Neuronal stem cell (in vitro differentiated cells): ENCODE results near the gene PLXNA3.

ENCODE experiments used
- DNase-seq: peaks from one replicate; pipeline ENCODE4 v3.0.0-alpha.2; 2013; ENCODE audit warnings: low spot score
- H2AFZ ChIP-seq: one replicate; pipeline ENCODE4 v1.6.1; 2013; ENCODE audit warnings: mild to moderate bottlenecking, low read length, inconsistent platforms
- H2AK5ac ChIP-seq: 2 replicates; pipeline ENCODE4 v1.6.1; 2013; ENCODE audit warnings: low read depth, mild to moderate bottlenecking, inconsistent platforms, low read length, moderate library complexity, mixed read lengths
- H2BK120ac ChIP-seq: 2 replicates; pipeline ENCODE4 v1.6.1; 2013; ENCODE audit warnings: low read depth, mild to moderate bottlenecking, inconsistent platforms, low read length, moderate library complexity, mixed read lengths
- H2BK12ac ChIP-seq: one replicate; pipeline ENCODE4 v1.6.1; 2013; ENCODE audit warnings: low read length, inconsistent platforms
- H2BK15ac ChIP-seq: 2 replicates; pipeline ENCODE4 v1.6.1; 2013; ENCODE audit warnings: mild to moderate bottlenecking, low read length, inconsistent platforms, mixed read lengths
- H2BK5ac ChIP-seq: one replicate; pipeline ENCODE4 v1.6.1; 2013; ENCODE audit warnings: inconsistent platforms, mild to moderate bottlenecking, low read length, moderate library complexity
- H3K14ac ChIP-seq: one replicate; pipeline ENCODE4 v1.6.1; 2013; ENCODE audit warnings: low read length, inconsistent platforms
- H3K18ac ChIP-seq: 2 replicates; pipeline ENCODE4 v1.6.1; 2013; ENCODE audit warnings: low read length, inconsistent platforms
- H3K23ac ChIP-seq: 2 replicates; pipeline ENCODE4 v1.6.1; 2013; ENCODE audit warnings: low read depth, mild to moderate bottlenecking, mixed read lengths, low read length, inconsistent platforms; ENCODE audit not compliant: poor library complexity
- H3K27ac ChIP-seq: replicated peaks from 3 replicates; pipeline ENCODE4 v1.5.1; 2013; ENCODE audit warnings: low read length, inconsistent platforms
- H3K27me3 ChIP-seq, 3 experiments: 2 replicates each; pipeline ENCODE4 v1.6.1; 2013; ENCODE audit warnings: low read length in 3 of 3, mild to moderate bottlenecking in 2 of 3, inconsistent platforms in 1 of 3, low read depth in 1 of 3, mixed read lengths in 1 of 3, moderate library complexity in 1 of 3; ENCODE audit not compliant: control insufficient read depth in 3 of 3, insufficient read depth in 3 of 3
- H3K36me3 ChIP-seq, 2 donors: replicated peaks in 1 of 2; 2 replicates each; pipeline ENCODE4 v1.6.1; 2013; ENCODE audit warnings: low read length in 2 of 2; ENCODE audit not compliant: control insufficient read depth in 2 of 2, insufficient read depth in 2 of 2
- H3K4ac ChIP-seq: 2 replicates; pipeline ENCODE4 v1.6.1; 2013; ENCODE audit warnings: inconsistent platforms, mild to moderate bottlenecking, low read length, moderate library complexity
- H3K4me1 ChIP-seq, 2 donors: 1 replicate in 1 of 2; 2 replicates in 1 of 2; pipeline ENCODE4 v1.6.1; 2013; ENCODE audit warnings: low read length in 2 of 2, low read depth in 1 of 2; ENCODE audit not compliant: control insufficient read depth in 2 of 2, insufficient read depth in 1 of 2
- H3K4me2 ChIP-seq: one replicate; pipeline ENCODE4 v1.6.1; 2013; ENCODE audit warnings: mild to moderate bottlenecking, low read length, inconsistent platforms; ENCODE audit not compliant: insufficient read depth, poor library complexity, severe bottlenecking
- H3K4me3 ChIP-seq, 2 donors: 2 replicates each; pipeline ENCODE4 v1.5.1; 2013; ENCODE audit warnings: low read length in 2 of 2, mild to moderate bottlenecking in 2 of 2, inconsistent platforms in 1 of 2, moderate library complexity in 1 of 2
- H3K79me1 ChIP-seq: one replicate; pipeline ENCODE4 v1.6.1; 2013; ENCODE audit warnings: low read depth, mild to moderate bottlenecking, inconsistent platforms, low read length, moderate library complexity
- H3K9ac ChIP-seq: one replicate; pipeline ENCODE4 v1.6.1; 2013; ENCODE audit warnings: mild to moderate bottlenecking, low read depth, low read length, inconsistent platforms; ENCODE audit not compliant: poor library complexity
- H3K9me3 ChIP-seq, 2 donors: replicated peaks in 1 of 2; 2 replicates each; pipeline versions ENCODE3 to v1.6.1; 2013; ENCODE audit warnings: low read length in 2 of 2, mild to moderate bottlenecking in 2 of 2, inconsistent platforms in 1 of 2, low read depth in 1 of 2, mixed read lengths in 1 of 2, moderate library complexity in 1 of 2; ENCODE audit not compliant: control insufficient read depth in 2 of 2, insufficient read depth in 1 of 2
- H4K8ac ChIP-seq: one replicate; pipeline ENCODE4 v1.6.1; 2013; ENCODE audit warnings: low read depth, mild to moderate bottlenecking, inconsistent platforms, low read length, moderate library complexity
- H4K91ac ChIP-seq: one replicate; pipeline ENCODE4 v1.6.1; 2013; ENCODE audit warnings: low read length, low read depth, mild to moderate bottlenecking, inconsistent platforms; ENCODE audit not compliant: poor library complexity
- whole genome bisulfite sequencing, 2 donors: extraction: QIAGEN DNeasy Blood & Tissue Kit; methylation state at CpG; one replicate each; pipeline ENCODE4 v1.1.7; 2013; ENCODE audit warnings: missing lambda C conversion rate in 2 of 2, mixed read lengths in 1 of 2; ENCODE audit not compliant: insufficient read length in 2 of 2, insufficient replicate concordance in 1 of 2; ENCODE audit errors: extremely low coverage in 2 of 2; 5-methylcytosine and 5-hydroxymethylcytosine counted together

PLXNA3 gene

DNA sequence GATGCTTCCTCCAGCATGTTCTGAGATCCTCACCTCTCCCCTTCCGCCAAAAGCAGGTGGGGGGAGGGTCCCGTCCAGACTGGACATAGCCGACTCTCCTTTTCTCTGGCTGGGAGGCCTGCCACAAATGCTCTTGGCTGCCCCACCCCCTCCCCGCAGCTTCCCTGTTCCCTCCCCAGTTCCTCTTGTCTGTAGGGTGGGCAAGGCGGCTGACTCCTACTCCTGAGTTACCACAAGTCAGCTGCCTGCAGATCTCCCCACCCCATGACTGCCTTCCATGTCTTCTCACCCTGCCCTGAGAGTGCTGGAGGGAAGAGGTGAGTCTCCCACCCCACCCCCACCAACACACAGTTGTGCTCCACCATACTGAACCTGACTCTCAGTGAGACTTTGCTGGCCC is 26.7 kb upstream of the PLXNA3 start:
- DNase-seq = no peak
- Histone ChIP-seq H2BK12ac (no peak overlapping the region), H3K9ac (no peak overlapping the region), H2AFZ (no peak overlapping the region), H3K79me1 (peaks cover 11% of the 10 kb centered on the region), H3K23ac (no peak overlapping the region), H3K14ac (no peak overlapping the region), H3K27ac (no peak overlapping the region), H2BK120ac (no peak overlapping the region), H3K4me2 (no peak overlapping the region), H2BK15ac (no peak overlapping the region), H4K8ac (no peak overlapping the region), H3K4me3 (no peak overlapping the region), H3K36me3 (peaks cover 7 to 53% of the 10 kb centered on the region in 2 donors), H2BK5ac (no peak overlapping the region), H3K4ac (no peak overlapping the region), H3K9me3 (no peaks in the 10 kb centered on the region), H4K91ac (no peak overlapping the region), H3K27me3 (no peaks in the 10 kb centered on the region), H3K4me1 (peaks cover 3 to 6% of the 10 kb centered on the region in 2 donors), H2AK5ac (no peak overlapping the region), H3K18ac (no peak overlapping the region)
- no CpG with 5 or more reads among the region's 5 CpGs for WGBS, 2 donors

DNA sequence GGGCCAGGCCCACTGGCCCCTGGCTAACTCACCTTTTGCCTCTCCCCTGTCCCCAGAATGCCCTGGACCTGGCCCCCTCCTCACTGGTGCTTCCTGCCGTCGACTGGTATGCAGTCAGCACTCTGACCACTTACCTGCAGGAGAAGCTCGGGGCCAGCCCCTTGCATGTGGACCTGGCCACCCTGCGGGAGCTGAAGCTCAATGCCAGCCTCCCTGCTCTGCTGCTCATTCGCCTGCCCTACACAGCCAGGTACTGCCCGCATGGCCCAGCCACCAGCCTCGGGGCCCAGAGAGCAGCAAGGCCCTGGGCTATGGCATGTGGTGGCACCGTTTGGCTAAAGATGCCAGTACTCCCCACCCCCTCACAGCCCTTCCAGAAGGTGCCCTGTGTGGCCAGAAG is 25.9 kb upstream of the PLXNA3 start:
- H2BK12ac ChIP-seq = no peak overlapping the region
- H2AK5ac ChIP-seq = no peak overlapping the region
- no peaks in the 10 kb centered on the region for H3K9me3 ChIP-seq

DNA sequence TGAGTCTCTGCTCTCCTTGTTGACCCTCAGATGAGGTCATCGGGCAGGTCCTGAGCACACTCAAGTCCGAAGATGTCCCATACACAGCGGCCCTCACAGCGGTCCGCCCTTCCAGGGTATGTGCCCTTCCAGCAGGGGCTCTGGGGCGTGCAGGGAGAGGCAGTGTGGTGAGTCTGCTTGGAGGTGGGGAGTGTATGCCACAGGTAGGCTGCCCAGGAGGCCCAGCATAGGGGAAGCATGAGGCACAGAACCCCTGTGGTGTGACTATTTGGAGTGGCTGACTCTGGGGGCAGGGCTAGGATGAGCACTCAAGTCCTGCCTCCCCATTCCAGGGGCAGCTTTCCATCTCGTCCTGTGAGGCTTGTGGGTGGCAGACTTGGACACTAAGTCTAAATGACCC is 24.5 kb upstream of the PLXNA3 start:
- no peak overlapping the region for H3K18ac ChIP-seq
- no peak overlapping the region for H3K4ac ChIP-seq
- H3K36me3 ChIP-seq = peaks cover 9 to 61% of the 10 kb centered on the region in 2 donors
- H2AK5ac ChIP-seq = no peak overlapping the region
- H3K14ac ChIP-seq = no peak overlapping the region
- H3K4me1 ChIP-seq = peaks cover 7 to 12% of the 10 kb centered on the region in 2 donors
- peaks cover 18% of the 10 kb centered on the region for H3K79me1 ChIP-seq
- H3K9ac ChIP-seq = no peak overlapping the region
- no peaks in the 10 kb centered on the region for H3K27me3 ChIP-seq
- H4K8ac ChIP-seq = no peak overlapping the region
- no peak overlapping the region for H2BK15ac ChIP-seq
- DNase-seq = no peak
- no peaks in the 10 kb centered on the region for H3K9me3 ChIP-seq
- no peak overlapping the region for H2BK5ac ChIP-seq
- no peak overlapping the region for H3K4me3 ChIP-seq
- no peak overlapping the region for H3K4me2 ChIP-seq
- no peak overlapping the region for H2BK120ac ChIP-seq
- no peak overlapping the region for H2AFZ ChIP-seq
- WGBS, 2 donors = no CpG with 5 or more reads among the region's 7 CpGs
- no peak overlapping the region for H3K27ac ChIP-seq
- no peak overlapping the region for H4K91ac ChIP-seq
- no peak overlapping the region for H2BK12ac ChIP-seq
- H3K23ac ChIP-seq = no peak overlapping the region

More for the DNA sequence above, 25.9 kb upstream of the PLXNA3 start:
- H3K4me1 ChIP-seq = peaks cover 4 to 6% of the 10 kb centered on the region in 2 donors
- H3K4me3 ChIP-seq = no peak overlapping the region
- H3K36me3 ChIP-seq = peaks cover 7 to 54% of the 10 kb centered on the region in 2 donors
- no peak overlapping the region for H4K8ac ChIP-seq
- H2AFZ ChIP-seq = no peak overlapping the region
- no peak overlapping the region for H2BK5ac ChIP-seq
- H3K27me3 ChIP-seq = no peaks in the 10 kb centered on the region
- no peak overlapping the region for H3K18ac ChIP-seq
- no peak overlapping the region for H4K91ac ChIP-seq
- no peak overlapping the region for H2BK120ac ChIP-seq
- H2BK15ac ChIP-seq = no peak overlapping the region
- H3K9ac ChIP-seq = no peak overlapping the region
- no peak overlapping the region for H3K27ac ChIP-seq
- no peak overlapping the region for H3K4ac ChIP-seq
- H3K14ac ChIP-seq = no peak overlapping the region
- no CpG with 5 or more reads among the region's 8 CpGs for WGBS, 2 donors
- peaks cover 13% of the 10 kb centered on the region for H3K79me1 ChIP-seq
- no peak for DNase-seq
- H3K23ac ChIP-seq = no peak overlapping the region
- no peak overlapping the region for H3K4me2 ChIP-seq

DNA sequence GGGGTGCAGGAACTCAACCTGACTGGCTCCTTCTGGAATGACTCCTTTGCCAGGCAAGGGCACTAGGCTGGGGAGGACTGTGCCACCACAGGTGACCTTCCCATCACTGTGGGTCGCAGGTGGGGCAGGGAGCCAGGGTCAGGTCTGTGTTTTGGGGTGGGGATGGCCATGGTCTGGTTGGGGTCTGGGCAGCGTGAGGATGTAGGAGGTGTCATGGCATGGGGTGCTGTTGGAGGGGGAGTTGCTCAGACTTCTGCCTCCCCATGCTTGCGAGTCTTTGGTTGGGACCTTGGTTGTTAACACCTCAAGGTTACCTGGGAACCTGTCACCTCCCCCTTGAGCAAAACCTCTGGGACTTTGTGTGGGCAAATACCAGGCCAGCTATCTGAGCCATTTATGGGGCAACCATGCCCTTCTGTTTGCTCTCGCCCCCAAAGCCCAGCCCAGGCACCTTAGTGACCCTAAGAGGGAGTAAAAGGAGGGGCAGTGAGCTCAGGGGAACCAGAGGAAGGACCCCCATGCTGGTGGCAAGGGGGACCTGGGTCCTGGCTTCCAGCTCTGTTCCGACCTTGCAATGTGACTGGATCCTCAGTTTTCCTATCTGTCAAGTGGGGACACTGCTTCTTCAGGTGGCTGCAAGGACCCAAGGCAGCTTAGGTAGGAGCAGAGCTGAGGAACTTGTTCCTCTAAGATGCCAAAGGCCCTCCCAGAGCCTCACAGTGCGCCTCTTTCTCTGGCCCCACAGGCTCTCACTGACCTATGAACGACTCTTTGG is 23.5 kb upstream of the PLXNA3 start:
- Histone ChIP-seq H3K36me3 (peaks cover 15 to 70% of the 10 kb centered on the region in 2 donors), H2AK5ac (no peak overlapping the region), H3K14ac (no peak overlapping the region), H2BK120ac (no peak overlapping the region), H3K4me3 (no peak overlapping the region), H3K9me3 (no peaks in the 10 kb centered on the region), H3K23ac (no peak overlapping the region), H3K27ac (no peak overlapping the region), H3K18ac (no peak overlapping the region), H3K27me3 (no peaks in the 10 kb centered on the region), H4K91ac (no peak overlapping the region), H4K8ac (no peak overlapping the region), H2BK5ac (no peak overlapping the region), H3K4me1 (peaks cover 7% of the 10 kb centered on the region in 2 donors), H3K9ac (no peak overlapping the region), H3K4ac (no peak overlapping the region), H3K79me1 (peaks cover 13% of the 10 kb centered on the region), H3K4me2 (no peak overlapping the region), H2BK15ac (no peak overlapping the region), H2BK12ac (no peak overlapping the region), H2AFZ (no peak overlapping the region)
- DNase-seq = no peak
- WGBS, 2 donors = no CpG with 5 or more reads among the region's 7 CpGs
